GM12874 (cell line): Measurements from ENCODE around the gene MATK.

ENCODE experiments used
- TF ChIP-seq, protein P1 (sequence below): IDR thresholded peaks from 2 replicates; pipeline ENCODE4 v1.5.1; 2011; ENCODE audit warnings: low read depth, mild to moderate bottlenecking, control low read depth, low read length, moderate library complexity; ENCODE audit not compliant: insufficient read depth

Gene MATK

GRCh38 chr19:3760871-3761361, 25.3 kb downstream of the MATK start:
- TF ChIP-seq, protein P1, sequence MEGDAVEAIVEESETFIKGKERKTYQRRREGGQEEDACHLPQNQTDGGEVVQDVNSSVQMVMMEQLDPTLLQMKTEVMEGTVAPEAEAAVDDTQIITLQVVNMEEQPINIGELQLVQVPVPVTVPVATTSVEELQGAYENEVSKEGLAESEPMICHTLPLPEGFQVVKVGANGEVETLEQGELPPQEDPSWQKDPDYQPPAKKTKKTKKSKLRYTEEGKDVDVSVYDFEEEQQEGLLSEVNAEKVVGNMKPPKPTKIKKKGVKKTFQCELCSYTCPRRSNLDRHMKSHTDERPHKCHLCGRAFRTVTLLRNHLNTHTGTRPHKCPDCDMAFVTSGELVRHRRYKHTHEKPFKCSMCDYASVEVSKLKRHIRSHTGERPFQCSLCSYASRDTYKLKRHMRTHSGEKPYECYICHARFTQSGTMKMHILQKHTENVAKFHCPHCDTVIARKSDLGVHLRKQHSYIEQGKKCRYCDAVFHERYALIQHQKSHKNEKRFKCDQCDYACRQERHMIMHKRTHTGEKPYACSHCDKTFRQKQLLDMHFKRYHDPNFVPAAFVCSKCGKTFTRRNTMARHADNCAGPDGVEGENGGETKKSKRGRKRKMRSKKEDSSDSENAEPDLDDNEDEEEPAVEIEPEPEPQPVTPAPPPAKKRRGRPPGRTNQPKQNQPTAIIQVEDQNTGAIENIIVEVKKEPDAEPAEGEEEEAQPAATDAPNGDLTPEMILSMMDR: no peak

- TF ChIP-seq, protein P1: no peak
Observed at GRCh38 chr19:3759482-3760254, 26.5 kb downstream of the MATK start.

DNA sequence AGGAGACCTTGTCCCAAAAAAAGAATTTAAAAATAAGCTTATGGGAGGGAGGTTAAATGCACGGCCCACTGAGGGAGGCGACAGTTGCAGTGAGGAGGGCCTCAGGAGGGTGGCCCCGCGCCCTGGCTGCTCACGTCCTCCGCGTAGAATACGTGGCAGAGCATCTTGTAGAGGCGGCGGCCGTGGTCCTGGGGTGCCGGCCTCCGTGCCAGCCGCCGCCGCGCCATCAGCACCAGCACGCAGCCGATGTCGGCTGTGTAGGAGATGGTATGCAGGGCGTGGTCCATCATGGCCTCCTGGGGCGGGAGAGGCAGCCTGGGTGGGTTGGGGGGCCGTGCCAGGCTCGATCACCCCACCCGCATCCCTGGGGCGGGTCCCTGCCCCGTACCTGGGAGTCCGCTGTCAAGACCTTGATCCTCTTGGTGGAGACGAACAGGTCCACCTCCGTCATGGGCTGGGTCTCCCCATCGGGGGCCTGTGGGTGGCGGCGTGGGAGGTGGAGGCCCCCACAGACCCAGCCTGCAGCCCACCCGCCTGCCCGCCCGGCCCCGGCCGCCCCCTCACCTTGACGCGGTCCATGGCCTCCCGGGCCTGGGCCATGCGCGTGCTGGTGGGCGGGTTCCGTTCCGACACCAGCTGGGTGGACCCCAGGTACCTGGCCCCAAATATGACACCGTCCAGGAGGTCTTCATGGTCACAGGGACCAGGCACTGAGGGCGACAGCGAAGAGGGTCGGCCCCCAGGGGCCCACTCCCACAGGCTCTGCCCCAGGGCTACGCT, 32.4 kb downstream of the MATK start:
- TF ChIP-seq, protein P1: no peak

GRCh38 chr19:3752492-3752891, 33.7 kb downstream of the MATK start:
- TF ChIP-seq, protein P1: no peak

DNA sequence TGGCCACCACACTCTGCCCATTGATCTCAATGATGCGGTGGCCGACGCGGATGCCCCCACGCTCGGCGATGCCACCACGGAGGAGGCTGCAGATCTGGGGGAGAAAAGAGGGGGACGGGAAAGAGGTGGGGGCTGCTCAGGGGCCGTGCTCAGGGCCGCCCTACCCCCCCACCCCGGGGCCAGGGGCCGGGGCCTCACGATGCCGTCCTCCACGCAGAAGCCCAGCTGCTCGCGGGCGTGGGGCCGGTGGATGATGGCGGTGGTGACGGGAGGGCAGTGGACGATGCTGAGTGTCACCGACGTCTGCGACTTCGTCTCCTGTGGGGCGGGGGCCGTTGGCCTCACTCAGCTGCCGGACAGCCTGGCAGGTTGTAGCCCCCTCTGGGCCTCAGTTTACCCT, 34.9 kb downstream of the MATK start:
- TF ChIP-seq, protein P1: no peak

GRCh38 chr19:3750211-3750610, 36.0 kb downstream of the MATK start:
- TF ChIP-seq, protein P1: no peak

DNA sequence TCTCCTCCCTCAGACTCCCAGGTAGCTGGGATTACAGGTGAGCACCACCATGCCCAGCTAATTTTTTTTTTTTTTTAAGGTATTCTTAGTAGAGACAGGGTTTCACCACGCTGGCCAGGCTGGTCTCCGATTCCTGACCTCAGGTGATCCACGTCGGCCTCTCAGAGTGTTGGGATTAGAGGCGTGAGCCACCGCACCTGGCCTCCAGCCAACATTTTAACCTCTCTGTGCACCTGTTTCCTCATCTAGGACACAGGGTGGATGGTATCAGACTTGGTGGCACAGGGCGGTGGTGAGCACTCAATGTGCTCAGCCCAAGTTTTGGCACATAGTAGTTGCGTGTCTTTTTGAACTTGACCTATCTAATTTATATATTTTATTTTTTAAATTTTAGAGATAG, 37.2 kb downstream of the MATK start:
- TF ChIP-seq, protein P1: no peak
